Measurements from ENCODE around the gene CYP19A1. TPM values are rescaled to one million over a fixed set of nuclear protein-coding genes. Genes with fewer than 3 reads are reported as not detected.

Gene CYP19A1
- total RNA-seq, 1 donor from 2014 or later, result not detected

- H3K9me3 Mint-ChIP-seq, result no peaks in the 10 kb centered on the region
- no peak overlapping the region for H3K27ac Mint-ChIP-seq
- peaks cover 8% of the 10 kb centered on the region for H3K4me1 Mint-ChIP-seq
- H3K27me3 Mint-ChIP-seq (ENCODE audit: low read depth), result no peaks in the 10 kb centered on the region
- TF ChIP-seq CTCF (IDR thresholded peaks at IDR 0.05; ENCODE audit: unreplicated experiment), result no peak
- no peak overlapping the region for H3K4me3 Mint-ChIP-seq
- no peaks in the 10 kb centered on the region for H3K36me3 Mint-ChIP-seq
- no peak for DNase-seq (ENCODE audit: low spot score in 2 of 2, unreplicated experiment in 2 of 2)
Measured at GRCh38 chr15:51332206-51333147, 5.9 kb downstream of the CYP19A1 start.

- no peak overlapping the region for H3K27ac Mint-ChIP-seq
- TF ChIP-seq CTCF (IDR thresholded peaks at IDR 0.05; ENCODE audit: unreplicated experiment), result no peak
- H3K4me1 Mint-ChIP-seq, result peaks cover 8% of the 10 kb centered on the region
- no peaks in the 10 kb centered on the region for H3K9me3 Mint-ChIP-seq
- H3K4me3 Mint-ChIP-seq, result no peak overlapping the region
- H3K36me3 Mint-ChIP-seq, result no peaks in the 10 kb centered on the region
- H3K27me3 Mint-ChIP-seq (ENCODE audit: low read depth), result no peaks in the 10 kb centered on the region
- DNase-seq (ENCODE audit: low spot score in 2 of 2, unreplicated experiment in 2 of 2), result no peak
Measured at GRCh38 chr15:51331141-51331540, 7.3 kb downstream of the CYP19A1 start.

- H3K27ac Mint-ChIP-seq, result no peak overlapping the region
- TF ChIP-seq CTCF (IDR thresholded peaks at IDR 0.05; ENCODE audit: unreplicated experiment), result no peak
- no peaks in the 10 kb centered on the region for H3K9me3 Mint-ChIP-seq
- DNase-seq (ENCODE audit: low spot score in 2 of 2, unreplicated experiment in 2 of 2), result no peak
- H3K36me3 Mint-ChIP-seq, result no peaks in the 10 kb centered on the region
- peaks cover under 1% of the 10 kb centered on the region for H3K4me1 Mint-ChIP-seq
- no peak overlapping the region for H3K4me3 Mint-ChIP-seq
- no peaks in the 10 kb centered on the region for H3K27me3 Mint-ChIP-seq (ENCODE audit: low read depth)
Measured at GRCh38 chr15:51328926-51329325, 9.5 kb downstream of the CYP19A1 start.

GRCh38 chr15:51327081-51327480 lies 11.3 kb downstream of the CYP19A1 start:
- Mint-ChIP-seq H3K27me3 (ENCODE audit: low read depth) (no peaks in the 10 kb centered on the region), H3K36me3 (no peaks in the 10 kb centered on the region), H3K4me1 (no peaks in the 10 kb centered on the region), H3K9me3 (no peaks in the 10 kb centered on the region), H3K4me3 (no peak overlapping the region), H3K27ac (no peak overlapping the region)
- DNase-seq (ENCODE audit: low spot score in 2 of 2, unreplicated experiment in 2 of 2), result no peak
- TF ChIP-seq CTCF (IDR thresholded peaks at IDR 0.05; ENCODE audit: unreplicated experiment), result no peak

- Mint-ChIP-seq H3K27ac (no peak overlapping the region), H3K9me3 (no peaks in the 10 kb centered on the region)
Measured at GRCh38 chr15:51325167-51325566, 13.2 kb downstream of the CYP19A1 start.

More at GRCh38 chr15:51325167-51325566, 13.2 kb downstream of the CYP19A1 start:
- Mint-ChIP-seq H3K27me3 (ENCODE audit: low read depth) (no peaks in the 10 kb centered on the region), H3K4me3 (no peak overlapping the region), H3K36me3 (no peaks in the 10 kb centered on the region), H3K4me1 (no peaks in the 10 kb centered on the region)
- DNase-seq (ENCODE audit: low spot score in 2 of 2, unreplicated experiment in 2 of 2), result no peak
- TF ChIP-seq CTCF (IDR thresholded peaks at IDR 0.05; ENCODE audit: unreplicated experiment), result no peak

All from mesothelial cell of epicardium (in vitro differentiated cells).